NOMO-1 treated with DMSO at 0.1 percent for 48 hours (cell line): ENCODE data around the gene CLIC2.
"Not testable (repeated sequence)": the region's sequence is repeated elsewhere in the genome, so short reads cannot be mapped to it uniquely, and the experiment has no call there.

Experiments
- DNase-seq: peaks from one replicate; lab custom pipeline; 2025; ENCODE audit not compliant: unreplicated experiment; lab: John Stamatoyannopoulos, UW

CLIC2 gene

DNA sequence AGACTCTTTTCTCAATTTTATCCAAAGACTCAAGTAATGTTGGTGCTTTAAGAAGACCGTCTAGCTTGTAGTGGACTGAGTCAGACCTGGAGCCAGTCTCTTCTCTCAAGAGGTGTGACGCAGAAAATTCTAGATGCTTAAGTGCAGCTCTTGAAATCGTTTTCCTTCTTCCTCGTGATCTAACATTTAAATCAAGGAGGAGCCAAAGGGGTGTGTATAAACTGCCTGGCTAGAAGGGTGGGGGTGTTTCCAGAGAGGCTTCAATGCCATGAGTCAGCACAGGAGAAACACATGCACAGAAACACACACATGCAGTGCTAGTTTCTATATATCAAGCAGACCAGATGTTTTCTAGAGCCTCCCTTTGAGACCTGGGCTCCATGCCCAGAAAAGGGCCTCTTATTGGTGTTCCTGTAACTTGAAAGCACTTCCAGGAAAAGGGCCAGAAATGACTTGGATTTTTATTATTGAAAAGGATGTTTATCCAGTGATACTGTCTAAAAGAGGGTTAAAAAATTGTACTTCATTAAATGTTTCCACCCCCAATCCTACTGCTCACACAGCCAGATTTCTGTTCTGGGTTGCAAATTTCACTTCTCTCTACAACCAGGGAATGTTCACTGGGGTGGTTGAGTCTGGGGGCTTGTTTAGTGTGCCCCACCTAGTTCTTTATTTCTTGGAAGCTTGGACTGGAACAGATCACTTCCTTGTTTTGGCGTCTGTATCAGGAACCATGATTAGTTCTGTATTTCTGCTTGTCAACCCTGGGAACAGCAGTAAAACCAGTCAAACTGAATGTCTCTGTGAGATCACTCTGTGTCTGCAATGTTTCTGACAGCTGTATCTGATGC is at the start of gene CLIC2:
CLIC2 (minus strand) TSS at position 129 of the 851 bp plus-strand sequence. CDS start 187 bp downstream, outside the sequence.
- DNase-seq, result no peak

DNA sequence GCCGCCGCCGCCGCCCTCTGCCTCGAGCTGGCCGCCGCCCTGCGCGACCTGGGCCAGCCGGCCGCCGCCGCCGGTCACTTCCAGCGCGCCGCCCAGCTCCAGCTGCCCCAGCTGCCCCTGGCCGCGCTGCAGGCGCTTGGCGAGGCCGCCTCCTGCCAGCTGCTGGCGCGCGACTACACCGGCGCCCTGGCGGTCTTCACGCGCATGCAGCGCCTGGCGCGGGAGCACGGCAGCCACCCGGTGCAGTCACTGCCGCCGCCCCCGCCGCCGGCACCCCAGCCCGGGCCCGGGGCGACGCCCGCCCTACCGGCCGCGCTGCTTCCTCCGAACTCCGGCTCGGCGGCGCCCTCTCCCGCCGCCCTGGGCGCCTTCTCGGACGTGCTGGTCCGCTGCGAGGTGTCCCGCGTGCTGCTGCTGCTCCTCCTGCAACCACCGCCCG is 48.1 kb upstream of the CLIC2 start:
- not testable (repeated sequence) for DNase-seq

DNA sequence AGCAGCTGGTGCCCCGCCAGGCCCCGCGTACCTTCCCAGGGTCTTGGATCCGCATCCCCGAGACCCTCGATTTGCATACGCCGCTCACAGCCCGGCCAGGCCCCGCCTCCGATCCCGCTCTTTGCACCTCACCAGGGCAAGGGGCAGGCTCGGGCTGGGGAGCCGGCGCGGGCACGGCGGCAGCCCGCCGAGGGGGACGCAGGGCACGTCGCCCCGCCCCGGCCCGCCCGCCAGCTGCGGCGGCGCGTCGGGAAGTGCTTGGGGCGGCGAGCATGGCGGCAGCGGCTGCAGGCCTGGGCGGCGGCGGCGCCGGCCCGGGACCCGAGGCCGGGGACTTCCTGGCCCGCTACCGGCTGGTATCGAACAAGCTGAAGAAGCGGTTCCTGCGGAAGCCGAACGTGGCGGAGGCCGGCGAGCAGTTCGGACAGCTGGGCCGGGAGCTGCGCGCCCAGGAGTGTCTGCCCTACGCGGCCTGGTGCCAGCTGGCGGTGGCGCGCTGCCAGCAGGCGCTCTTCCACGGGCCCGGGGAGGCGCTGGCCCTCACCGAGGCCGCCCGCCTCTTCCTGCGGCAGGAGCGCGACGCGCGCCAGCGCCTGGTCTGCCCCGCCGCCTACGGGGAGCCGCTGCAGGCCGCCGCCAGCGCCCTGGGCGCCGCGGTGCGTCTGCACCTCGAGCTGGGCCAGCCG is 47.6 kb upstream of the CLIC2 start, which contains the start of gene F8A2:
F8A2 (plus strand) TSS at position 253 of the 686 bp plus-strand sequence; CDS start at position 273, 20 bp downstream.
- not testable (repeated sequence) for DNase-seq

GRCh38 chrX:155379802-155380201 is 45.4 kb upstream of the CLIC2 start:
- DNase-seq, result not testable (repeated sequence)

GRCh38 chrX:155373777-155374458 is 39.5 kb upstream of the CLIC2 start:
- DNase-seq, result not testable (repeated sequence)

GRCh38 chrX:155363712-155364111 is 29.3 kb upstream of the CLIC2 start:
- not testable (repeated sequence) for DNase-seq

DNA sequence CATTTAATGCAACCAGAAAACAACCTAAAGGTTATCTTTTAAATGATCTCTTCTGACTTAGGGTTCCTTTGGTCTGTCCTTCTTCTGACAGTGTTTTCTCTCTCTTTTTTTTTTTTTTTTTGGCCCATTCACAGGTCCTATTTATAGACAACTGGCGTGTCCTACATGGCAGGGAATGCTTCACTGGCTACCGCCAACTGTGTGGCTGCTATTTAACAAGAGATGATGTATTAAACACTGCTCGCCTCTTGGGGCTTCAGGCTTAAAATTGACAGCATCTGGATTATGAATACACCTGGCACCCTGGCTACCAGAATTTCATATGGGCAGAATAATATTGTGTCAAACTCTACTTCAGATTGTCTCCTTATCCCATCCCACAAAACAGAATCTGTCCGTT is 15.0 kb upstream of the CLIC2 start:
- DNase-seq, result not testable (repeated sequence)

GRCh38 chrX:155345689-155346088 is 11.3 kb upstream of the CLIC2 start:
- not testable (repeated sequence) for DNase-seq

DNA sequence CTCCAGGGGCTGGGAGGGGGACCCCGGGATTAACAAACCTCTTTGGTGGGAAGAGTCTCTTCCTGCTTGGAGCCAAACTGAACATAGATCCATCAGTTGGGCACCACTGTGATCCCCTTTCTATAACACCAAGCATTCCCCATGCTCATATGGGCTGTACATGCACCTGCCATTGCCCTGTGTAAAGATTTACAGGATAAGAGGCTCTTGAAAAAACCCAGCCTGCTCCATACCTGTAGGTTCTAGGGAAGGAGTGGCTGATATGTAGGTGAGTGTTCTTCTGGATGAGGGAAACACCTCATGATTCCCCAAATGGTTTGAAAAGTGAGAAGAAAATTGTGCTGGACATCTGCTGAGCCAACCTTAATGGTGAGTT is 911 bp upstream of the CLIC2 start:
- DNase-seq, result not testable (repeated sequence)

DNA sequence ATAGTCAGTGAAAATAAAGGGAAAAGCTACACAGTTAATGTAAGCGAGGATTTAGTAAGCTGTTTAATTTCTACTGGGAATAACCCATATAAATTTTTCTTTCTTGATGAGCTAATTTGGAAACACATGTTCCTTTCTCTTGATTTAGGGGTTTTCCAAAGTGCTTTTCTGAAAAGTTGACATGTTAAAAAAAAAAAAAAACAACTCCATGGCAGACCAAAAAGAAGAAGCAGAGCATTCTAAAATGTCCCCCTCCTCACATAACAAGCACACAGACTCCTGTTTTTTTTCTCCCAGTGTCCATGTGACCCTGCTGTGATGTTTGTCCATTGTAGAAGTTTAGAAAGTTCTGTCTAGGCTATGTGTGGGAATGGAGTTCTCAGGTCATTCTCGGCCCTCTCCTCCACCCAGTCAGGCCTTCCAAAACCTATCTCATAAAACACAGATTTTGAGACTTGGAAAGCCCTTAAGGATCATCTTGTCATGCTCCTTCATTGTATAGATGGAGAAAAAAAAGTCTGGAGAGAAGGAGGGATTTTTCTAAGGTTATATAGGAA is 792 bp downstream of the CLIC2 start:
- no peak for DNase-seq

DNA sequence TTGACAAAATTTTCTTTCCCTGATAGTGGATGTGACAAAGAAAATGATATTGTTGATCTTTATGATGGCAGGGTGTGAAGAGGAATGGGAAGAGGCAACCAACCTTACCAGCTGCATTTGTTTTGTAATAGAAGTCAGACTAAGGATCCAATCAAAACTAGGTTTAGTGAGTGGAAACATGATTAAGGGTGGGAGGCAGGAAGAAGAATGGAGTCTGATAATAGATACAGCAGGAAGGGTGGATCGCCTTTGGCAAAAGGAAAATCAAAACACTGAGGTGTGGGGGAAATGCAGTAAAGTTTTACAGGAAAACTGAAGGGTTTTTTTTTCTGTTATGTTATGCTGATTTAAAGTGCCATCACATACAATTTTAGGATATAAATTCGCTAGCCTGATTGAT is 3.4 kb downstream of the CLIC2 start:
- no peak for DNase-seq

DNA sequence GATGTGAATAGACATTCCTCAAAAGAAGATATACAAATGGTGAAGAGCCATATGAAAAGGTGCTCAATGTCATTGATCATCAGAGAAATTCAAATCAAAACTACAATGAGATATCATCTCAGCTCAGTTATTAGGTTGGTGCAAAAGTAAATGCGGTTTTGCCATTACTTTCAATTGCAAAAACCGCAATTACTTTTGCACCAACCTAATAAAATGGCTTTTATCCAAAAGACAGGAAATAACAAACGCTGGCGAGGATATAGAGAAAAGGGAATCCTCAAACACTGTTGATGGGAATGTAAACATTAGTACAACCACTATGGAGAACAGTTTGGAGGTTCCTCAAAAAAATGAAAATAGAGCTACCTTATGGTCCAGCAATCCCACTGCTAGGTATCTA is 5.1 kb downstream of the CLIC2 start:
- no peak for DNase-seq

GRCh38 chrX:155326610-155327009 is 7.8 kb downstream of the CLIC2 start:
- no peak for DNase-seq

DNA sequence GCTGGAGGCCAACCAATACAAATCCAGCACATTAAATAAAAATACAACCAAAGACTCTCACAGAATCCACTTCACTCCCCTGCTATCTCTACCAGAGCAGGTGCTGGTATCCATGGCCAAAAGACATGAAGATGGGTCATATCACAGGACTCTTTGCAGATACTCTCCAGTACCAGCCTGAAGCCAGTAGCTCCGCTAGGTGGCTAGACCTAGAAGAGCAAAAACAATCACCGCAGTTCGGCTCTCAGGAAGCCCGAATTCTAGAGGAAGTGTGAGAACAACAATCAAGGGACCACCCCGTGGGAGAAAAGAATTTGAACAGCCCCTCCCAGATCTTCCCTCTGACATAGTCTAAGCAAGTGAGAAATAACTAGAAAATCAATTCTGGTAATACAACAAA is 20.2 kb downstream of the CLIC2 start:
- DNase-seq, result no peak

DNA sequence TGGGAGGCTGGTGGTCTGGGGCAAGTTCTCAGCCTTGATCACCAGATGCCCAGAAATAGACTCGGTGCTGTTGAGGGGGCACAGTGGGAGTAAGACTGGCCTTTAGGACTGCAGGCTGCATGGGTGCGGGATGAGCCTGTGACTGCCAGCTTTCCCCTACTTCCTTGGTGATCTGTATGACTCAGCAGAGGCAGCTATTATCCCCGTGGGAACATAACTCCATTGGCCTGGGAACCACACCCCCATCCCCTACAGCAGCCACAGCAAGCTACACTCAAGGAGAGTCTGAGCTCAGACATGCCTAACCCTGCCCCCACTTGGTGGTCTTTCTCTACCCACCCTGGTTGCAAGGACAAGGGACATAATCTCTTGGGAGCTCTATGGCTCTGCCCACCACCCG is 20.6 kb downstream of the CLIC2 start:
- no peak for DNase-seq

GRCh38 chrX:155293771-155294170 is 40.6 kb downstream of the CLIC2 start:
- no peak for DNase-seq

DNA sequence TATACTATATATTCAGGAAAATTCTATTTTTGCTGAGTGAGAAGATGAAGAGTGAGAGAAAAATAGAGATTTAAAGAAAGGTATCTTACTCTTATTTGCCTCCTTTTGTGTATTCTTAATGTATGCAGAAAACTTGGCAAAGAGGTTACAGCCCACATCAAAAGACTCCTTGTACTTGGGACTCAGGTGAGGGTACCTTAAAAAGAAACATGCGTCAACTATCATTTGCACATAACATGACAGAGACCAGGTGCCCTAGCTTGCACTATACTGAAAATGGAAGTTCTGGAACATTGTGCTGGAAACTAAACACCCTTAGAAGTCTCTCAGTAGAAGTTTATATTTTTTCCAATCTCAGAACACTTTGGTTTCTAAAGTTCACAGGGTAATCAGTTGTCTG is 54.5 kb downstream of the CLIC2 start:
- no peak for DNase-seq

- DNase-seq, result no peak
Observed at GRCh38 chrX:155270969-155271368, 63.4 kb downstream of the CLIC2 start.

DNA sequence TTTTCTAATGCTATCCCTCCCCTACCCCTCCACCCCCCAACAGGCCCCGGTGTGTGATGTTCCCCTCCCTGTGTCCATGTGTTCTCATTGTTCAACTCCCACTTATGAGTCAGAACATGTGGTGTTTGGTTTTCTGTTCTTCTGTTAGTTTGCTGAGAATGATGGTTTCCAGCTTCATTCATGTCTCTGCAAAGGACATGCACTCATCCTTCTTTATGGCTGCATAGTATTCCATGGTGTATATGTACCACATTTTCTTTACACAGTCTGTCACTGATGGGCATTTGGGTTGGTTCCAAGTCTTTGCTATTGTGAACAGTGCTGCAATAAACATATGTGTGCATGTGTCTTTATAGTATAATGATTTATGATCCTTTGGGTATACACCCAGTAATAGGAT is 66.4 kb downstream of the CLIC2 start:
- DNase-seq, result not testable (repeated sequence)

DNA sequence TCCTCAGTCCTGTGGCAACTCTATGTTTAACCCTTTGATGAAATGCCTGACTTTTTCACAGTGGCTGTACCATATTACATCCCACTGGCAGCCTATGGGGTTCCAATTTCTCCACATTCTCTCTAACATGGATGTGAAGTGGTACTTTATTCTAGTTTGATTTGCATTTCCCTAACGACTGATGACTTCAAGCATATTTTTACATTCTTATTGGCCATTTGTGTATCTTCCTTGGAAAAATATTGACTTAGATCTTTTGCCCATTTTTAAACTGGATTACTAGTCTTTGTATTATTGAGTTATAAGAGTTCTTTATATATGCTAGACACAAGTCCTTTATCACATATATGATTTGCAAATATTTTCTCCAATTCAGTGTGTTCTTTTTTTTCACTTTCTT is 68.0 kb downstream of the CLIC2 start:
- DNase-seq, result no peak
